ENCODE results near the gene BTF3. TPM values are rescaled to one million over a fixed set of nuclear protein-coding genes. Genes with fewer than 3 reads are reported as not detected.

The BTF3 gene
- polyA plus RNA-seq, 1 donor from 2014 or later: 324 TPM

DNA sequence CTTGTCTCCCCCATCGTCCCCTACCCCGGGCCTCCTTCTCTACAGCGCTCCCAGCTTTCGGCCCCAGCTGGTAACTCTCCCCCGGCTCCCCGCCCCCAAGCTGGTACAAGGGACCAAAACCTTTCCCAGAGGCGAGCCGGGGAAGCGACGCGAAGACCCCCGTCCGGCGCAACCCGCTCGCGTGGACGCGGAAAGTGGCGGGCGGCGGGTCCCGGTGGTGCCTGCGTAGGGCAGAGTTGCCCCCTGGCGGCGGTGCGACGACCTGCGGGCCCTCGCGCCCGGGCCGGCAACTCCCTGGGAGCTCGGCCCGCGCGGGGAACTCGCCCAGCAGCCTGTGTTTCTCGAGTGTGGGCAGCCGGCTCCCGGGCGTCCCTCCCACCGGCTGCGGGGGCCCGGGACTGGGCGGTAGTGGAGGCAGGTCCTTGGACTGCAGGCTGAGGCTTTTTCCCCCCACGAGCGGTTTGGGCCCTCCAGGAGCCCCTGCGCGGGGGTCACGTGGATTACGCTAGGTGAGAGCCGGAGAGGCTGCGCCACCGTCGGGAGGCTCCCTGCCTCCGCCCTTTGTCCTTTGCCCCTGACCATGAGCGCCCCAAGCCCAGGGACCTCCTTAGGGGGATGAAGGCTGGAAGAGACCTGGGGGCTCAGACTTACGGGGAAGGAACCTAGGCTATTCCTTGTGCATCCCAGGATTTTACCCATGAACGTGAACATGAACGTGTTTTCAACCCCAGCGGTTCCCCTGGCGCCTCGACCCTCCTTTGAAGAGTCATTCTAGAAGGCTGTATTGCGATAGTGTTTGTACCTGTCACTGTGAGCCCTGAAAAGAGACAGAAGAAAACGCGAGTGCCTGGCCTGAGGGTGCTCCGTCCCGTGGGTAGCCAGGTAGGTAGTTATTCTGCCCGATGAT lies 46.8 kb upstream of the BTF3 start:
- Histone ChIP-seq H3F3A (ENCODE audit: insufficient read depth, low read length, poor library complexity, severe bottlenecking) (no peaks in the 10 kb centered on the region), H3K27me3 (ENCODE audit: insufficient read depth, low read depth, low read length) (peaks cover 69% of the 10 kb centered on the region), H3K79me2 (replicated peaks; ENCODE audit: insufficient read depth, low read length) (no peaks in the 10 kb centered on the region), H3K27ac (ENCODE audit: low read length) (no peak overlapping the region), H2AFZ (ENCODE audit: low read depth, low read length) (no peak overlapping the region), H3K36me3 (ENCODE audit: insufficient read depth, low read length) (no peaks in the 10 kb centered on the region), H3K4me2 (ENCODE audit: low read length) (no peak overlapping the region), H4K20me1 (ENCODE audit: insufficient read depth) (no peaks in the 10 kb centered on the region), H3K9me2 (ENCODE audit: insufficient read depth, low read length) (no peaks in the 10 kb centered on the region), H3K9me3 (ENCODE audit: low read length) (no peaks in the 10 kb centered on the region), H3K4me3 (ENCODE audit: low read length) (no peak overlapping the region), H3K9ac (ENCODE audit: low read length) (no peak overlapping the region)
- TF ChIP-seq TAF1 (IDR thresholded peaks at IDR 0.05; ENCODE audit: low read depth) (no peak), MXI1 (conservative IDR thresholded peaks at IDR 0.05; ENCODE audit: poor library complexity, severe bottlenecking) (no peak), CTCF (IDR thresholded peaks at IDR 0.05; ENCODE audit: poor library complexity, severe bottlenecking) (peak; percentile 54), EP300 (conservative IDR thresholded peaks at IDR 0.05; ENCODE audit: poor library complexity, severe bottlenecking) (no peak), RAD21 (conservative IDR thresholded peaks at IDR 0.05) (peak; percentile 46), EZH2 (IDR thresholded peaks at IDR 0.05; ENCODE audit: borderline replicate concordance, insufficient read depth, low read length, poor library complexity, severe bottlenecking) (no peak), SMC3 (conservative IDR thresholded peaks at IDR 0.05; ENCODE audit: poor library complexity) (peak; percentile 38), REST (IDR thresholded peaks at IDR 0.05; ENCODE audit: borderline replicate concordance) (no peak), POLR2AphosphoS5 (IDR thresholded peaks at IDR 0.05) (no peak)

GRCh38 chr5:73452215-73452614 lies 46.0 kb upstream of the BTF3 start:
- TF ChIP-seq EP300 (conservative IDR thresholded peaks at IDR 0.05; ENCODE audit: poor library complexity, severe bottlenecking) (no peak), CTCF (IDR thresholded peaks at IDR 0.05; ENCODE audit: poor library complexity, severe bottlenecking) (no peak), EZH2 (IDR thresholded peaks at IDR 0.05; ENCODE audit: borderline replicate concordance, insufficient read depth, low read length, poor library complexity, severe bottlenecking) (no peak), TAF1 (IDR thresholded peaks at IDR 0.05; ENCODE audit: low read depth) (no peak), SMC3 (conservative IDR thresholded peaks at IDR 0.05; ENCODE audit: poor library complexity) (no peak), POLR2AphosphoS5 (IDR thresholded peaks at IDR 0.05) (no peak), RAD21 (conservative IDR thresholded peaks at IDR 0.05) (no peak), REST (IDR thresholded peaks at IDR 0.05; ENCODE audit: borderline replicate concordance) (no peak), MXI1 (conservative IDR thresholded peaks at IDR 0.05; ENCODE audit: poor library complexity, severe bottlenecking) (no peak)
- no peaks in the 10 kb centered on the region for H3K36me3 ChIP-seq (ENCODE audit: insufficient read depth, low read length)
- no peaks in the 10 kb centered on the region for H3K9me2 ChIP-seq (ENCODE audit: insufficient read depth, low read length)
- no peaks in the 10 kb centered on the region for H3K79me2 ChIP-seq (replicated peaks; ENCODE audit: insufficient read depth, low read length)
- H3K4me3 ChIP-seq (ENCODE audit: low read length): no peak overlapping the region
- no peak overlapping the region for H3K9ac ChIP-seq (ENCODE audit: low read length)
- no peaks in the 10 kb centered on the region for H3F3A ChIP-seq (ENCODE audit: insufficient read depth, low read length, poor library complexity, severe bottlenecking)
- H3K27ac ChIP-seq (ENCODE audit: low read length): no peak overlapping the region
- no peak overlapping the region for H3K4me2 ChIP-seq (ENCODE audit: low read length)
- H3K27me3 ChIP-seq (ENCODE audit: insufficient read depth, low read depth, low read length): peaks cover 65% of the 10 kb centered on the region
- no peaks in the 10 kb centered on the region for H3K9me3 ChIP-seq (ENCODE audit: low read length)
- no peak overlapping the region for H2AFZ ChIP-seq (ENCODE audit: low read depth, low read length)
- H4K20me1 ChIP-seq (ENCODE audit: insufficient read depth): no peaks in the 10 kb centered on the region
